Measurements from ENCODE around the gene DLG5.
"Not testable (repeated sequence)": the region's sequence is repeated elsewhere in the genome, so short reads cannot be mapped to it uniquely, and the experiment has no call there.

The DLG5 gene

GRCh38 chr10:77794256-77795142 lies 132.1 kb downstream of the DLG5 start:
- DNase-seq (ENCODE audit: low read depth, low spot score), result no peak

GRCh38 chr10:77793831-77794230 lies 132.7 kb downstream of the DLG5 start:
- no peak for DNase-seq (ENCODE audit: low read depth, low spot score)

- DNase-seq (ENCODE audit: low read depth, low spot score), result no peak
Observed at GRCh38 chr10:77792155-77792554, 134.4 kb downstream of the DLG5 start.

GRCh38 chr10:77791506-77791905 lies 135.0 kb downstream of the DLG5 start:
- no peak for DNase-seq (ENCODE audit: low read depth, low spot score)

GRCh38 chr10:77789861-77790260 lies 136.7 kb downstream of the DLG5 start:
- no peak for DNase-seq (ENCODE audit: low read depth, low spot score)

GRCh38 chr10:77789016-77789415 lies 137.5 kb downstream of the DLG5 start:
- DNase-seq (ENCODE audit: low read depth, low spot score), result no peak

GRCh38 chr10:77788496-77789010 lies 138.0 kb downstream of the DLG5 start:
- no peak for DNase-seq (ENCODE audit: low read depth, low spot score)

- DNase-seq (ENCODE audit: low read depth, low spot score), result no peak
Observed at GRCh38 chr10:77787440-77787839, 139.1 kb downstream of the DLG5 start.

GRCh38 chr10:77784856-77785255 lies 141.7 kb downstream of the DLG5 start:
- DNase-seq (ENCODE audit: low read depth, low spot score), result no peak

GRCh38 chr10:77782328-77783061 lies 144.1 kb downstream of the DLG5 start:
- DNase-seq (ENCODE audit: low read depth, low spot score), result no peak

GRCh38 chr10:77781451-77782327 lies 144.9 kb downstream of the DLG5 start:
- DNase-seq (ENCODE audit: low read depth, low spot score), result no peak

GRCh38 chr10:77780180-77780579 lies 146.4 kb downstream of the DLG5 start:
- DNase-seq (ENCODE audit: low read depth, low spot score), result no peak

- DNase-seq (ENCODE audit: low read depth, low spot score), result no peak
Observed at GRCh38 chr10:77776487-77776886, 150.1 kb downstream of the DLG5 start.

GRCh38 chr10:77774940-77775391 lies 151.6 kb downstream of the DLG5 start:
- no peak for DNase-seq (ENCODE audit: low read depth, low spot score)

GRCh38 chr10:77773631-77774426 lies 152.7 kb downstream of the DLG5 start:
- DNase-seq (ENCODE audit: low read depth, low spot score), result no peak

GRCh38 chr10:77772852-77773600 lies 153.5 kb downstream of the DLG5 start:
- DNase-seq (ENCODE audit: low read depth, low spot score), result not testable (repeated sequence)

- DNase-seq (ENCODE audit: low read depth, low spot score), result no peak
Observed at GRCh38 chr10:77771851-77772250, 154.7 kb downstream of the DLG5 start.

- DNase-seq (ENCODE audit: low read depth, low spot score), result no peak
Observed at GRCh38 chr10:77771450-77771849, 155.1 kb downstream of the DLG5 start.

- no peak for DNase-seq (ENCODE audit: low read depth, low spot score)
Observed at GRCh38 chr10:77770868-77771175, 155.7 kb downstream of the DLG5 start.

Data from brain pericyte (primary cell).